SK-N-SH treated with all-trans-retinoic acid at 6 μM for 48 hours (cell line): Measurements from ENCODE around the gene DGKZ.

ENCODE experiments used
- ATAC-seq: fragments of 200-7000 bp; cut with Tn5 transposase; 3 replicates; pipeline ENCODE4 v1.9.1; 2020; ENCODE audit warnings: mild to moderate bottlenecking, moderate library complexity
- ARNTL ChIP-seq: fragments of 450-650 bp; formaldehyde crosslinking; IDR thresholded peaks from 2 replicates; pipeline ENCODE4 v1.5.0; 2020; ENCODE audit warnings: low read depth, mild to moderate bottlenecking, moderate library complexity, borderline replicate concordance
- BACH2 ChIP-seq: fragments of 250-450 bp; sonication (Bioruptor Pico); IDR thresholded peaks from 2 replicates; pipeline ENCODE4 v1.9.0; 2021; ENCODE audit warnings: mild to moderate bottlenecking, borderline replicate concordance
- CREB5 ChIP-seq: fragments of 250-450 bp; sonication (Bioruptor Pico); IDR thresholded peaks from 2 replicates; pipeline ENCODE4 v1.5.1; 2020; ENCODE audit warnings: low read depth, mild to moderate bottlenecking, moderate library complexity
- CSDC2 ChIP-seq: fragments of 250-450 bp; sonication (Bioruptor Pico); IDR thresholded peaks from 2 replicates; pipeline ENCODE4 v1.5.0; 2020; ENCODE audit warnings: mild to moderate bottlenecking, moderate library complexity
- ESRRG ChIP-seq: fragments of 250-450 bp; sonication (Bioruptor Pico); IDR thresholded peaks from 2 replicates; pipeline ENCODE4 v1.6.1; 2021; ENCODE audit warnings: mild to moderate bottlenecking
- GLIS3 ChIP-seq: fragments of 250-450 bp; sonication (Bioruptor Pico); IDR thresholded peaks from 2 replicates; pipeline ENCODE4 v1.5.0; 2020; ENCODE audit warnings: mild to moderate bottlenecking, moderate library complexity
- ISL1 ChIP-seq: fragments of 250-450 bp; sonication (Bioruptor Pico); IDR thresholded peaks from 2 replicates; pipeline ENCODE4 v2.1.2; 2022; ENCODE audit warnings: mild to moderate bottlenecking, moderate library complexity
- OSR1 ChIP-seq: fragments of 250-450 bp; sonication (Bioruptor Pico); IDR thresholded peaks from 2 replicates; pipeline ENCODE4 v1.8.0; 2022; ENCODE audit warnings: moderate library complexity, mild to moderate bottlenecking, inconsistent platforms
- PATZ1 ChIP-seq: fragments of 250-450 bp; sonication (Bioruptor Pico); IDR thresholded peaks from 2 replicates; pipeline ENCODE4 v1.8.0; 2020; ENCODE audit warnings: mild to moderate bottlenecking, moderate library complexity, borderline replicate concordance
- PPARA ChIP-seq: fragments of 250-450 bp; sonication (Bioruptor Pico); IDR thresholded peaks from 2 replicates; pipeline ENCODE4 v1.5.0; 2020; ENCODE audit warnings: mild to moderate bottlenecking, borderline replicate concordance
- RARB ChIP-seq: fragments of 250-450 bp; sonication (Bioruptor Pico); IDR thresholded peaks from 2 replicates; pipeline ENCODE4 v1.8.0; 2021; ENCODE audit warnings: mild to moderate bottlenecking, moderate library complexity
- SNAI2 ChIP-seq: fragments of 250-450 bp; sonication (Bioruptor Pico); IDR thresholded peaks from 2 replicates; pipeline ENCODE4 v1.5.0; 2020; ENCODE audit warnings: mild to moderate bottlenecking, moderate library complexity
- TCF4 ChIP-seq: fragments of 250-450 bp; sonication (Bioruptor Pico); IDR thresholded peaks from 2 replicates; pipeline ENCODE4 v1.8.0; 2021; ENCODE audit warnings: mild to moderate bottlenecking, moderate library complexity, borderline replicate concordance
- TOX ChIP-seq: fragments of 250-450 bp; sonication (Bioruptor Pico); IDR thresholded peaks from 2 replicates; pipeline ENCODE4 v1.8.0; 2021; ENCODE audit warnings: mild to moderate bottlenecking, moderate library complexity, borderline replicate concordance
- TSHZ2 ChIP-seq: fragments of 250-450 bp; sonication (Bioruptor Pico); IDR thresholded peaks from 2 replicates; pipeline ENCODE4 v1.5.0; 2020; ENCODE audit warnings: mild to moderate bottlenecking, moderate library complexity
- ZC3H10 ChIP-seq: fragments of 250-450 bp; sonication (Bioruptor Pico); IDR thresholded peaks from 2 replicates; pipeline ENCODE4 v1.5.1; 2021; ENCODE audit warnings: mild to moderate bottlenecking, moderate library complexity
- ZFP3 ChIP-seq: fragments of 250-450 bp; sonication (Bioruptor Pico); IDR thresholded peaks from 2 replicates; pipeline ENCODE4 v1.5.0; 2020; ENCODE audit warnings: mild to moderate bottlenecking, moderate library complexity
- ZFP30 ChIP-seq: fragments of 450-650 bp; formaldehyde crosslinking; IDR thresholded peaks from 2 replicates; pipeline ENCODE4 v1.5.0; 2022; ENCODE audit warnings: mild to moderate bottlenecking, moderate library complexity
- ZNF565 ChIP-seq: fragments of 450-650 bp; formaldehyde crosslinking; conservative IDR thresholded peaks from 2 replicates; pipeline ENCODE4 v1.5.0; 2020; ENCODE audit warnings: low read depth, mild to moderate bottlenecking, moderate library complexity
- ZNF70 ChIP-seq: fragments of 450-650 bp; formaldehyde crosslinking; IDR thresholded peaks from 2 replicates; pipeline ENCODE4 v1.5.0; 2020; ENCODE audit warnings: mild to moderate bottlenecking, moderate library complexity
- ZNF8 ChIP-seq: fragments of 450-650 bp; formaldehyde crosslinking; IDR thresholded peaks from 2 replicates; pipeline ENCODE4 v1.5.0; 2020; ENCODE audit warnings: mild to moderate bottlenecking, moderate library complexity
- TF ChIP-seq, protein P1 (sequence below): fragments of 250-450 bp; sonication (Bioruptor Pico); IDR thresholded peaks from 2 replicates; pipeline ENCODE4 v1.5.1; 2021; ENCODE audit warnings: mild to moderate bottlenecking, moderate library complexity

DGKZ gene

GRCh38 chr11:46385169-46386004 is 38.1 kb downstream of the DGKZ start:
- no peak for ATAC-seq
- TF ChIP-seq ARNTL (CRISPR knock-in tag) (no peak), CREB5 (CRISPR knock-in tag) (no peak), BACH2 (CRISPR knock-in tag) (no peak), RARB (no peak), ZFP30 (no peak), ISL1 (CRISPR knock-in tag) (no peak), PPARA (CRISPR knock-in tag) (no peak), ZNF565 (CRISPR knock-in tag) (no peak), TOX (CRISPR knock-in tag) (no peak), ZNF70 (CRISPR knock-in tag) (no peak), PATZ1 (CRISPR knock-in tag) (no peak), OSR1 (CRISPR knock-in tag) (no peak), CSDC2 (no peak), SNAI2 (CRISPR knock-in tag) (no peak)
- TF ChIP-seq, protein P1, sequence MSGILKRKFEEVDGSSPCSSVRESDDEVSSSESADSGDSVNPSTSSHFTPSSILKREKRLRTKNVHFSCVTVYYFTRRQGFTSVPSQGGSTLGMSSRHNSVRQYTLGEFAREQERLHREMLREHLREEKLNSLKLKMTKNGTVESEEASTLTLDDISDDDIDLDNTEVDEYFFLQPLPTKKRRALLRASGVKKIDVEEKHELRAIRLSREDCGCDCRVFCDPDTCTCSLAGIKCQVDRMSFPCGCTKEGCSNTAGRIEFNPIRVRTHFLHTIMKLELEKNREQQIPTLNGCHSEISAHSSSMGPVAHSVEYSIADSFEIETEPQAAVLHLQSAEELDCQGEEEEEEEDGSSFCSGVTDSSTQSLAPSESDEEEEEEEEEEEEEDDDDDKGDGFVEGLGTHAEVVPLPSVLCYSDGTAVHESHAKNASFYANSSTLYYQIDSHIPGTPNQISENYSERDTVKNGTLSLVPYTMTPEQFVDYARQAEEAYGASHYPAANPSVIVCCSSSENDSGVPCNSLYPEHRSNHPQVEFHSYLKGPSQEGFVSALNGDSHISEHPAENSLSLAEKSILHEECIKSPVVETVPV (CRISPR knock-in tag) = no peak

- ATAC-seq = no peak
These were observed 38.8 kb downstream of the DGKZ start for GRCh38 chr11:46386005-46386578.

More at GRCh38 chr11:46386005-46386578, 38.8 kb downstream of the DGKZ start:
- TF ChIP-seq OSR1 (CRISPR knock-in tag) = no peak
- TF ChIP-seq ZC3H10 (CRISPR knock-in tag) = no peak
- TF ChIP-seq GLIS3 (CRISPR knock-in tag) = no peak
- no peak for TF ChIP-seq ZFP3
- no peak for TF ChIP-seq ZNF565 (CRISPR knock-in tag)
- TF ChIP-seq SNAI2 (CRISPR knock-in tag) = no peak
- TF ChIP-seq CREB5 (CRISPR knock-in tag) = no peak
- no peak for TF ChIP-seq TOX (CRISPR knock-in tag)
- no peak for TF ChIP-seq ISL1 (CRISPR knock-in tag)
- TF ChIP-seq PATZ1 (CRISPR knock-in tag) = no peak
- TF ChIP-seq BACH2 (CRISPR knock-in tag) = no peak
- TF ChIP-seq RARB = no peak
- TF ChIP-seq ARNTL (CRISPR knock-in tag) = no peak
- no peak for TF ChIP-seq TCF4 (CRISPR knock-in tag)
- no peak for TF ChIP-seq ZNF8 (CRISPR knock-in tag)
- no peak for TF ChIP-seq ESRRG
- no peak for TF ChIP-seq CSDC2
- TF ChIP-seq TSHZ2 (CRISPR knock-in tag) = no peak
